ENCODE data around the gene HCLS1.
"Not testable (repeated sequence)": the region's sequence is repeated elsewhere in the genome, so short reads cannot be mapped to it uniquely, and the experiment has no call there.

The HCLS1 gene

DNA sequence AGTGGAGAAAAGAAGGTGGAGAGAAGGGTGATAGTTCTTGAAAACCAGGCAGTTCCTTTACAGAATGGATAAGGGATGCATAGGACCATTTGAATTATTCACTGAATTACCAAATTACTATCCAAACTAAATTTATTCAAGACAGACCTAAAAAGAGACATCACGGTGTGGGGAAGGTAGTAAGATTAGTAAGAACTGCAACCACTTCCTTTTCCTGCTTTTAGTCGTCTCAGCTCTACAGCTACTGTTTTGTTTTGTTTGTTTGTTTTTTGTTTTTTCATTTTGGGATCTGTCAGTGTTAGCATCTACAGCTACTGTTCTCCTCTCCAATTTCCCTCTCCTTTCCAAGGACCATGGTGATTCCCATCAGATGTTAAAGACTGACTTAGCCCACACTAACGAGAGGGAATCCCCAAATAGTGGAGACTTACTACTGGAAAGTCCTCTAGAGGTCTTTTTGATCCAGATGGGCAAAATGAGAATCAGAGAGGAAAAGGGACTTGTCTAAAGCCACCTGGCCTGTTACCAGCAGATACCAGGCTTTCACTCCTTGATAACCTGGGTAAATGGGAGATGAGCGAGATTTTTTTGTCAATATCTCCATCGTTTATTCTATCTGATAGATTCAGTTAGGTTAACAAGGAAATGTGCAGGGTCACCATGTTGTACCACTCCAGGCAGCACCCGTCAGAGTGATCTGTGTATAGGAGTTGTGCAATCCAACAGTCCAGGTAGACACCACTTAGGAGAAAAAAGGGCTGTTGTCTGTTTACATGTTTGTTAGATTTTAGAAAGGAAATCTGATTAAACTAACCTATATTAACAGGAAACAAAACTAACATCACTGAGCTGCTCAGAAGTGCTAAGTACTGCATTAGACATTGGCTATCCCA, 6.0 kb downstream of the HCLS1 start:
- no peak for DNase-seq

DNA sequence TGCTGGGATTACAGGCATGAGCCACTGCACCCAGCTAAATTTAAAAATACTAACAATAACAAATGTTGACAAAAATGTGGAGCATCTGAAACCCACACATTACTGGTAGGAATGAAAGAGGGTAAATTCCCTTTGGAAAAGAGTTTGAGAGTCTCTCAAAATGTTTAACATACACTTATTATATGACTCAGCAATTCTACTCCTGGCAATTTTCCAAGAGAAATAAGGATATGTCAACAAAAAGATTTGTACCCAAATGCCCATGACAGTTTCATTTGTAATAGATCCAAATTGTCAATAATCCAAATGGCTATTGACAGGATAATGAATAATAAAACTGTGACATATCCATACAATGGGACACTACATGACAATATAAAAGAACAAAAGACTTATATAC, 9.0 kb downstream of the HCLS1 start:
- DNase-seq = peak; percentile 61

DNA sequence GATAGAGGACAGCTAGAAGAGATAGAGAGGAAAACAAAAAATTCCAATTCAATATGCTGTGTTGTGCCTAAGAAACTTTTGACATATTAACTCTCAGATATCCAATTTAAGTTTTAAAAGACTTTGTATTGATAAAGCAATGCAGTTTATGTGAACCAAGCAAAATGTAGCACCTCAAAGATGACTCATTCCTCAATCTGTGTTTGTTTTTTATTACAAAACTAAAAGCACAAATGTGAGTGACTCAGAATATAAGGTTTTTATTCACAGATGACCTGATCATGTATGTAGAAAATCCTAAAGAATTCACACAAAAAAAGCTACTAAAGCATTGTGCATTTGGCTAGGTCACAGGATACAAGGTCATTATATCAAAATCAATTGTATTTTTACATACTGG, 11.1 kb downstream of the HCLS1 start:
- no peak for DNase-seq

DNA sequence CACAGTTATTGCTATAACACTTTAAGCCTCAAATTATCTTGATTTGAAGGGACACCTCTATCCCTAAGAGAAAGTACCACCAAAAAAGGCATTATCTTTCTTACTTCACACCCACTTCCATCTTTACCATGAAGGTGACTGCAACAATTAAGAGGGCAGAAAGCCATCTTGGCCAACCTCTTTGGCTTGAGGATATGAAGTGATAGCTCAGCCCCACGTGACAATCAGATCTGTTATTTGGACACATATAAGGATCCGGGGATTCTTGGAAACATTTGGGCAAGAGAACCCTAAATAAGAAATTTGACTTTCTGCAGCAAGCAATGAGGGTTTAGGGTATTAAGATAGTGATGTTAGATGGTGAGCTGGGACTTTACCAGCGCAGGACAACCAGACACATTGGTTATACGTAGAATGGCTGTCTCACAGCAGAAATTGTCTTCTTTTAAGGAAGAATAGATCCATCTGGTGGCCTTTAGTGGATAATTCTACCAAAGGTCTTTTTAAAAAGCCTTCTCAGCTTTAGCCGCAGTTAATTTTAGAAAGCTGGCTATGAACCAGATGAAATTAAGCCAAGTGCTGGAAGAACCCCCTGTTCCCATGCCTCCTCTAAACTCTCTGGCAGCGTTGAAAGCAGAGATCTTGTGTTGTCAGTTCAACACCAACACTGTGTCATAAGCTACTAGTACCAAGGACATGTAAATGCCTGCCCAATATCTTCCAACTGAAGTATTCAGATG, 12.3 kb downstream of the HCLS1 start:
- no peak for DNase-seq

DNA sequence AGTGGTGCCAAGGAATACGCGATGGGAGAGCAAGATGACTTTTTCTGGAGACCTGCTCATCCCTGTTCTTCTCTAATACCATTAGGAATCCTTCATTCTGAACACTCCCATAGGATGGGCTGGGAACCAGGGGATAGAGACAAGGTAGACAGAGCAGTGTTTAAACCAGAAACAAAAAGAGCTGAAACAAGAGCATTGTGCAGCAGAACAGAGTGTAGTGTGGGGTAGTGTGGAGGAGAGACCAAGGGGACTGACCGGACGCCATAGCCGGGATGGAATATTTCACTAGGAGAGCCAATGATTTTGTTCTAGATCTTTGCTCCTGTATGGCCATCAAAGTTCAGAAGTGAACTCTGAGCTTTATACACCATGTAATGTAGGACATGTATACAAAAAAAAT, 15.6 kb downstream of the HCLS1 start:
- no peak for DNase-seq

DNA sequence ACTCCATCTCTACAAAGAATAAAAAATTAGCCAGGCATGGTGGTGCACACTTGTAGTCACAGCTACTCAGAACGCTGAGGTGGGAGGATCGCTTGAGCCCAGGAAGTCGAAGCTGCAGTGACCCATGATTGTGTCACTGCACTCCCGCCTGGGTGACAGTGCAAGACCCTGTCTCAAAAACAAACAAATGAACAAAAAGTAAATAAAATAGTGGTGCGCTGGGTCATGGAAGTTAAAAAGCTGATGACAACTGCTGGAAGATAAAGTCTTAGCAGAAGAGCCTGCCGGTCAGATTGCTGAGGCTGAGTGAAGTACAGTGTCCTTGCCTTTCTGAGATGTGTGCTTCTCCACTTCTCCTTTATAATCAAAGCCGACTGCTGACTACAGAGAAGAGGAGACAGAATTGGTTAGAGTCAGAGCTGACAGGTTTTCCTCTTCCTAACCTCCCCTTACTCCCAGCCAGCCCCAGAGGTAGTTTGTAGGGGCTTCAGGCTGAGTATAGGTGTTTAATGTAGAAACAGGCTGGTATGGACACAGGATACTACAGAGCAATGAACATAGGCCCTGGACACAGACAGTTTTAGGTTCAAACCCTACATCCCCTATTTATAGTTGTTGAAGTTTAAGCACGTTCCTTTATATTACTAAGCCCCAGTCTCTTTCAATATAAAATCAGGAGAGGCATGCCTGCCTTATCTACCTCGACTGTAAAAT, 17.9 kb downstream of the HCLS1 start:
- DNase-seq = no peak

DNA sequence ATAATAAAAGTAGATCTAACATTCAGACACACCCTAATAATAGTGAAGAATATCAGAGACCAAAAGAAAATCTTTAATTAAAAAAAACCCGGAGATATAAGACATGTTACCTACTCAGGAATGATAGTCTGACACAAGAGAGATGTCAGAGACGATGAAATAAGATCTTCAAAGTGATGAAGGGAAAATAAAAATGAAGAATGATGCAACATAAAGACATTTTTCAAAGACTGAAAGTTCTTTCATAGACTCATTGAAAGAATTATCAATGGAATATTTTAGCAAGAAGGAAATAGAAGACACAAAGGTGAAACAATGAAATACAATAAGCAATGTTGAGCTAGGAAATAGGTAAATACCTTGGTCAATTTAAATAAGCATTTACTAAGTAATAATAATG, 19.6 kb downstream of the HCLS1 start:
- no peak for DNase-seq

DNA sequence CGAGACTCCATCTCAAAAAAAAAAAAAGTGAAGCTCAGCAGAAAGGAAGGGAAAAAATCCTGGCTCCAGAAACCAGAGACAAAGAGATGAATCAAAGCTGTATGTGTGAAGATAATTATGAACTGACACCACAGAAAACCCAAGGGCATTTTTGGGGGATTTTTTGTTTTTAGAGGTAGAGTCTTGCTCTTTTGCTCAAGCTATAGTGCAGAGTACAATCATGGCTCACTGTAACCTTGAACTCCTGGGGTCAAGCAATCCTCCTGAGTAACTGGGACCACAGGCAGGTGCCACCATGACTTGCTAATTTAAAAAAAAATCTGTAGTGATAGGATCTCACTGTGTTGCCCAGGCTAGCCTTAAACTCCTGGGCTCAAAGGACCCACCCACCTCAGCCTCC, 22.8 kb downstream of the HCLS1 start:
- DNase-seq = no peak

DNA sequence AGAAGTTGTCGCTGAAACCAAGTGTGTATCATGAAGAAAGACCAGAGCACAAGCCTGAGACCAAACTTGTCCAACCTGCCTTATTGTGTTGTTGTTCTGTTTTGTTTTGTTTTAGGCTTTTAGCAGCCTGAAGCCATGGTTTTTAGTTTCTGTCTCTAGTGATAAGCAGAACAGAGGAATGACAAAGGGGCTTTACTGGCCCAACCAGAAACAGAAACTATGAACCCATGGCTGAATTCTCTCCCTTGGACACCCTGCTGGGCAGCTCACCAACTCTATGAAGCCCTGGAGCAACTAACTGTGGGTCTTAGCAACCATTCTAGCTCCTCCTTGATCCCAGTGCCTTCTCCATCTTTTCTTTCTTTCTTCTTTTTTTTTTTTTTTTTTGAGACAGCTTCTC, 30.3 kb downstream of the HCLS1 start:
- no peak for DNase-seq

DNA sequence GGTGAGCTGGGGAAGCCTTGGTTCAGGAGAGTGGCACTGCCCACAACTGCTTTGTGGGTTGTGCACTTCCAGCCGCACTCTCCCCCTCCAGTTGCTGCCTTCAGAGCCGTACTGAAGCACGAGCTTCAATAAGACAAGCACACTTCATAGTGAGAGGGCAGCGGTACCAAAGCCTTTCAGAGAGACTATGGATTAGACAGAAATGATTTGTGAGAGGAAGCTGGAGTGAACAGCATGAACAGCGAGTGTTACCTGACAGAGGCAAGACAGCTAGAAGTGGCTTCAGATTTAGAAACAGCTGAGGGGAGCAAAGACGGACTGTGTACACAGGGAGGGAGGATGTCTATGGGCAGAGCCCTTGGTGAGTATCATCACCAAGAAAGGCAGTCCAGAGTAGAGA, 31.1 kb downstream of the HCLS1 start:
- no peak for DNase-seq

DNA sequence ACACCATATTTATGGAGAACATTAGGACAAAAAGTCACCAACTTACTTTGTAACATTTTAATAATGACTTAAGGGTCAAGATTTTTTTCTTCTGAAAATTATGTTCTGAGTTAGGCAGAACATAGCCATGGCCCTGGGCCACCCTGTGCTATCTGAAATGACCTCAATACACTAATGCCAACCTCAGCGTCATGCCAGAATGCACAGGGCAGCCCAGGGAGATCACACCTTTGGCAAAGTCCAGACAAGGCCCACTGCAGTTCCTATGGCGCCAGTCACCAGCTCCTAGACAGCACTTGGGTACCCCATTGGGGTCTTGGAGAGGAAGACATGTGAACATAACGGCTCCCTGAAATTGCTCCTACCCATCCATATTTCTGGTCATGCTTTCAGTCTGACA, 33.1 kb downstream of the HCLS1 start:
- DNase-seq = no peak

DNA sequence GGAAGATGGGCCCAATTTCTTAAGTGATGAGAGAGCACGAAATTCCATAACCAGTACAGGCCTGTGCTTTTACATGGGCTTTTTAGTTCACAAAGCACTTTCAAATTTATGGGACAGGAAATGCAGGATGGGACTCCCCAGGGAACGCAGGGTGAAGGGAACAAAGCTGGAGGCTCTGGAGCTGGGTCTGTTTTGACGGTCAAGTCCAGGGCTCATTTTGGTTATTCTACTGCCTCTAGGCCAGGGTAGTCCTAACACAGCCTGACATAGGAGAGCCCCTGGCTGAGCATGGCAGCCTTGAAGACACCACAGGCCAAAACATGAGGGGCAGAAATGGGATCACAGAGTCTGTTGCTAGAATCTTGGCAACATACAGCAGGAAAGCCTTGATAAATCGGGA, 33.5 kb downstream of the HCLS1 start:
- no peak for DNase-seq

DNA sequence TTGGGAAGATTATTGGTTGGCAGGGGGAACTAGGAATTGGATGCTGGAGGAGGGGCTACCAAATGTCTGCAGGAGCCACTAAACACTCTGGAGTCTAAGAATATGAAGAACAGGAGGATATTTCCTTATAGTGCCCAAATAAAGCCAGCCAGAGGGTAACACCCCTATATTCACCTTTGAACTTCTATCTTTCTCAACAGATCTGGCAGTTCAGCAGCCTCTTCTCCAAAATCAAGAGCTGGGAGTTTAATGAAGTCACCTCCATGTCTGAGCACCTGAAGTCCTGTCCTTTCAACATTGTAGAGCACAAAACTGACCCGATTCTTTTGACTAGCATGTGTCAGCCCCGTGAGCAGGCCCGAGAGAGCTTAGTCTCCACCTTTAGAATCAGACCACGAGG, 34.2 kb downstream of the HCLS1 start:
- no peak for DNase-seq

DNA sequence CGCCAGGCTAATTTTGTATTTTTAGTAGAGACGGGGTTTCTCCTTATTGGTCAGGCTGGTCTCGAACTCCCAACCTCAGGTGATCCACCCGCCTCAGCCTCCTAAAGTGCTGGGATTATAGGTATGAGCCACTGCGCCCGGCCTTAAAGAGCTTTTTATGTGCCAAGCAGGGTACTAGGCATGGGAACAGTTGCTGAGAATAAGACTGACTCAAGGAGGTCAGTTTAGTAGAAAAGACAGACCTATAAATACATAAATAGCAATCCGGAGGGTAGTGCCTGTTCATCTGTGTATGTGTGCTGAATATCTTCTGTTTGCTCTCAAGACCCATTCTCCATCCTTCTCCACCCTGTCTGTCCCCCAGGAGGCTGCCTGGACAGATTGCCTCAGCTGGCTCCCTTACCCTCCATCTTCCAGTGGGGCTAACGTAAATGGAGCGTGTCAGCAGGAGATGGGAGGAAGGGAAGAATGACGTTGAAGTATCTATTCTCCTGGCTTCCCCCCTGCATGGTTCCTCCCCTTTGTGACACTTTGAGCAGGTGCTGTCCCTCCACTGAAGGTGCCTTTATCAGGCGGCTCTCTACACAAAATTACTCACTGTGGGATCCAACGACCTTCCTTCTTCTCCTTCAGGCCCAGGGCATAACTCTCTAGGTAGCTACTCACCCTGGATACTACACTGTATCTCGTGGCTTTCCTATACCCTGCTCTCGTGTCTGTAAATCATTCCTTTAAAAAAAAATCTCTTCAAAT, 36.4 kb downstream of the HCLS1 start:
- no peak for DNase-seq

DNA sequence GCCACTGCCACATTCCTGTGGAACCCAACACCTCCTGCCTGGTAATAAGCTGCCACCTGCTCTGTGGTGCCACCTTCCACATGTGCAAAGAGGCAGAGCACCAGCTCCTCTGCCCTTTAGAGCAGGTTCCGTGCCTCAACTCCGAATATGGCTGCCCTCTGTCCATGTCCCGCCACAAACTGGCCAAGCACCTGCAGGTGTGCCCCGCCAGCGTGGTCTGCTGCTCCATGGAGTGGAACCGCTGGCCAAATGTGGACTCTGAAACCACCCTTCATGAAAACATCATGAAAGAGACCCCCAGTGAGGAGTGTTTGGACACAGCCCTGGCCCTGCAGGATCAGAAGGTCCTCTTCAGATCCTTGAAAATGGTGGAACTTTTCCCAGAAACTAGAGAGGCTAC, 39.2 kb downstream of the HCLS1 start:
- no peak for DNase-seq

DNA sequence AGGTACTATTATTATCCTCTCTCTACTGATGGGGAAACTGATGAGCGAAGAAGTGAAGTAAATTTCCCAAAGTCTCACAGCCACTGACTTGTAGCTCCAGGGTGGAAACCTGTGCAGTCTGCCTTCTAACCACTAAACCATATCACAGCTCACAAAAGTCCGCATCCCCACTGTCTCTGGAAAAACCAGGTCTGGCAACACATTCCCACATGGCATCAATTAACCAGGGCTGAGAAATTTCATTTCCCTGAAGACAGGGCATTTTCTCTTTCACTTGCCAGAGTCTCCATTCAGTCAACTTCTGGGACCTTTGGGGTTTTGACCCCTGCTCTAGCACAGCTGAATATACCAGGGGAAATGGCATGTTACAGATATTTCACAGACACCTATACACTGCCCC, 41.0 kb downstream of the HCLS1 start:
- no peak for DNase-seq

DNA sequence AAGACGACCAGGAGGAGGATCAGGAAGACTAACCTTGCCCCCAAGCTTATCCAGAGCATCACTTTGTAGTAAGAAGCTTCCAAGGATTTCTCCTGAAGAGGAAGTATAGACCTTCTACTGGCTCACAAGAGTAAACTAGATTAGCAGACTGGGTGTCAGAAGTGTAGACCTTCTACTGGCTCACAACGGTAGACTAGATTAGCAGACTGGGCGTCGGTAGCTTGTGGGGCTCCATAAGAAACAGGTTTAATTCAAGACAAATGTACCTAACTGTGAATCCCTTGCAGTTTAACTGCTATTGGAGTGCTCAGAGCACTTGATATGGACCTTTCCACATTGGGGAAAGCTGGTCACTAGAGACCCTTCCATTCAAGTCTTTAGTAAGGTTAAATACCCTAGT, 54.6 kb downstream of the HCLS1 start:
- no peak for DNase-seq

DNA sequence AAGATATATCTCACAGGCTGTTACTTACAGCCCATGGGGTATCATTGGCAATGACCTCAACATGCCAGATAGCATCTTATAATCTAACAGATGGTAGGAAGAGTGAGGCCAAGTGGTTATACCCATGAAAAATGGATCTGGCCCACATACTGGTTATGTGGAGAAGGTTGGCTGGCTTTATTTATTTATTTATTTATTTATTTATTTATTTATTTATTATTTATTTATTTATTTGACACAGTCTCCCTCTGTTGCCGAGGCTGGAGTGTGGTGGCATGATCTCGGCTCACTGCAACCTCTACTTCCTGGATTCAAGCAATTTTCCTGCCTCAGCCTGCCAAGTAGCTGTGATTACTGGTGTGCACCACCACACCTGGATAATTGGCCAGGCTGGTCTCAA, 55.9 kb downstream of the HCLS1 start:
- no peak for DNase-seq

DNA sequence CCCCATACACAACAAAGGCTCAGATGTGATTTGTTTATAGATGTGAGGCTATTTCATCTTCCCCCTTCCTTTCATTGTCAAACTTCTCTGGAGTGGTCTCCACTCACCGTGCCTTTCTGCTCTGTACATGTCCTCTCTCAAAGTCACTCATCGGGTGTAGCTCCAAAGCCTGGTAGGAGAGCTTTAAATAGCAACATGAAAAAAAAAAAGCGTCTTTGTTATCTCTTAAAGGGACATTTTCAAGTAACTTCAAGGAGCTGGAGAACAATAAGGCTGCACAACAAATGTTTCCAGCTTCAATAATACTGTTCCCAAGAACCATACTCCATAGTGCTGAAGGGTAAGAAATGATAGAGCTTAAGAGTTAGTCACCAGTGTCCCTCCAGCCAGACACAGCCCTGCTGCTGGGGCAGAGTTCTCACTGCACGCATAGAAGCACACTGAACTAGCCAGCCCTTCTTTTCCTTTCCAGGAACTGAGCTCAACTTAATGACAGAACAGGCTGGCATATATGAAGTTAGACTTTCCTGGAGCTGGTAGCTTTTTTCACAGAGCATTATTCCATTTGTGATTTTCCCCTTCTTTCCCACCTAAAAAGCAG, 59.4 kb downstream of the HCLS1 start:
- no peak for DNase-seq

DNA sequence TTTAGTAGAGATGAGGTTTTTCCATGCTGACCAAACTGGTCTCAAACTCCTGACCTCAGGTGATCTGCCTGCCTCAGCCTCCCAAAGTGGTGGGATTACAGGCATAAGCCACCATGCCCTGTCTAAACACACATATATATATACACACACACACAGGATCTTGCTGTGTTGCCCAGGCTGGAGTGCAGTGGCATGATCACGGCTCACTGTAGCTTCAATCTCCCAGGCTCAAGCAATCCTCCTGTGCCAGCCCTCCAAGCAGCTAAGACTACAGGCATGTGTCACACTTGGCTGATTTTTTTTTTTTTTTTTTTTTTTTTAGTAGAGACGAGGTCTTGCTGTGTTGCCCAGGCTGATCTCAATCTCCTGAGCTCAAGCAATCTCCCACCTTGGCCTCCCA, 60.8 kb downstream of the HCLS1 start:
- DNase-seq = not testable (repeated sequence)

DNA sequence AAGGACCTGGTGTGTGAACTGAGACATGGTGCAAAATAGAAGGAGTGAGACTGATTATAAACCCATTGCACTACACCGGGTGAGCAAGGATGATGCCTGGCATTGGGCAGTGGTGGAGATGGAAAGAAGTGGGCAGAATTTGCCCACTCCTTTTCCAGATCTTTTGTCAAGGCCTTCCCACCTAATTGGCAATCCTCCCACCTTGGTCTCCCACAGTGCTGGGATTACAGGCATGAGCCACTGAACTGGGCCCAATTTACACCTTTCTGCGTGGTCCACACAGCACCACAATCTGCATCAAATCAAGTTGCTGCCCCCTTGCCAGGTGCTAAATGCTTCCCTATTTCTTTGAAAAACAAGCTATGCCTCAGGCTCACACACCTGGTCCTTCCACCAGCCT, 62.1 kb downstream of the HCLS1 start:
- DNase-seq = no peak

DNA sequence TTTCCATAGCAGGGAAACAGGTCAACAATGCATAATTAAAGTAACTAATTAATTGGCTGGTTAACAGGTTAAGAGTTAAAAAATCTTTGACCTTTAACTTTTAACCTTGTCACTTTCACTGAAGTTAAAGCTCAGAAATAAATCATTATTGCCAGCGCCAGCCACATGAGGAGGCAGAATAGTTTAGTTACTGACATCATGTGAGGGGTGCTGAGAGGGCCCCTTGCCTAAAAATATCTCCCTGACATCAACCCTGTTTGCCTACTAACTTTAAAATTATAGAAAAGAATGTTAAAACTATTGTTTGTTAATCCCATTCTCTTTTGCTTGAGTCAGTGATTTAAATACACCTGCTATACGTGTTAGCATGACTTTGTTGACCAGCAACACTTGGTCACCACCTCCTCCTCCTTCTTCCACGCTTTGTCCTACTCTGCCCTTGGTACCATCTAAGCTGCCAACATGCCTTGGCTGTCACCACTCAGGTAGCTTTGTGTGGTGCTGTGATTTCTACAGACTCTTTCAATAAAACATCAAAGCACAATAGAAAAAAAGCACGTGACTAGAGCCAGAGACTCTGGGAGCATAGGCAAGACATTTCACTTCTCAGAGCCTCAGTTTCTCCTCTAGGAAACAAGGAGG, 64.8 kb downstream of the HCLS1 start:
- DNase-seq = no peak
